ENCODE data around the gene SIGLEC8.
"Not testable (repeated sequence)": the region's sequence is repeated elsewhere in the genome, so short reads cannot be mapped to it uniquely, and the experiment has no call there.

The SIGLEC8 gene

GRCh38 chr19:51458051-51458645 is at the start of gene SIGLEC8:
Gene SIGLEC8, minus strand, starts transcription at chr19:51458454. Its CDS starts 67 bp downstream, at chr19:51458387.
- no peak for DNase-seq (ENCODE audit: low read depth)

GRCh38 chr19:51507640-51508058 is 49.4 kb upstream of the SIGLEC8 start:
- no peak for DNase-seq (ENCODE audit: low read depth)

- no peak for DNase-seq (ENCODE audit: low read depth)
These were observed 48.9 kb upstream of the SIGLEC8 start for GRCh38 chr19:51507192-51507591.

DNA sequence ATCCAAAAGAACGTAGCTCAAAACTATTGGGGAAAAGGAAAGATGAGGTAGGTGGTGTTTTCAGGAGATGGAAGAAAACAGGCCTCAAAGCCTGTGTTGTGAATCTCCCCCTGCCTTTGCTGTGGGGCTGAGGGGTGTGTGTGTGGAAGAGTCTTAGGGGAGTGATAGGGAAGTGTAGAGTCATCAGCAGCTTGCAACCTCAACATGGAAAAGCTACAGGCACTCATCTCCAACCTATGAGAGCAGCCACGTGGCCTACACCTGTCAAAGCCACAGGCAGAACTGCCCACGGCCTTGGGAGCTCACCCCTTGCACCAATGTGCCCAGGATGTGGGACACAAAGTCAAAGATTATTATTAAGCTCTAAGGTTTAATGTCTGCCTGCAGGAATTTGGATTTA is 47.6 kb upstream of the SIGLEC8 start:
- no peak for DNase-seq (ENCODE audit: low read depth)

- no peak for DNase-seq (ENCODE audit: low read depth)
These were observed 45.6 kb upstream of the SIGLEC8 start for GRCh38 chr19:51503896-51504295.

DNA sequence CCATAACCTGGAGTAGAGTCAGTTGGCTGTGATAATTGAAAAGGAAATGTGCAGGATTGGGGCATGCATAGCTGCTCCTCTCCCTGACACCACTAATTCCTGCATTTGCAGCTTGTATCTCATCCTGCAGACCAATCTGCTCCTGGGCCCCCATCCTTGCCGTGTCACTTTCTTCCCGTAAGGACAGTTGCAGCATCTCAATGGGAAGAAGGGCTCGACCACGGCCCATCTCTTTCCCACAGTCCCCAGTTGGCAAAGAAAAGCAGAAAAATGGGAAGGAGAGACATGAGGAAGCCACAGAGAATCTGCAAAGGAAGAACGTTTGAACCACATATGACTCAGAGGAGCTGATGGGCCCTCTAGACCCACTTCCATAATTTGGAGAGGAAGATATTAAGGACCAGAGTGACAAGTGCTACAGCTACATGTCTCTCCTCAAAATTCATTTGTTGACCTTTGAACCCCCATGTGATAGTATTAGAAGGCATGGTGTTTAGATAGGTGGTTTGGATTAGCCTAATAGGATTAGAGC is 45.1 kb upstream of the SIGLEC8 start:
- no peak for DNase-seq (ENCODE audit: low read depth)

DNA sequence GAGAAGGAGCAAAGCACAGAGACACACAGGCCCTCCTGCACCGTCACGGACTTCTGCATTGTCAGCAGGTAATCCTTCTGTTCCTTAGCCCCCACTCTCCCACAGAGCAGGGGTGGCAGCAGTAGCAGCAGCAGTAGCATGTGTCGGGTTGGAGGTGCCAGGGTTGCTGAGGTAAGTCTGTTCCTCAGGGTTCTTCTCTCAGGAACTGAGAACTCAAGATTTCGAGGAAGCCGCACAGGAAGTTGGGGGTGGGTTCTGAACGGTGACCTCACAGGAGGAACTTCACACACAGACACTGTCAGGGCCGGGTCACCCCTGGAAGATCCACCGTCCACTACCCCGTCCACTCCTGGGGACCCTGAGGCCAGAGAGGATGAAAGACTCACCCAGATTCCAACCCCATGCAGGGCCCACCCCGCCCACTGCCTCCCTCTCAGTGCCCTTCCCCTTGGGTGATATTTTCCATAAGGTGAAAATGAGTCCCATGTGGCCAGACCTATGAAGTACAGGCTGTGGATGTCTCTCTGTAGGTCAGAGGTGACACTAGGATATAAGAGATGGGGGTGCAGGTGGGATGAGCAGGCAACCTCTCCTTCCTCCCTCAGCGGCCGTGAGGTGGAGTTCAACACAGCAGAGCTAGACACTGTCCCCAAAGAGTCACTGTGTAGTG is 43.5 kb upstream of the SIGLEC8 start, which contains the start of gene SIGLEC12:
SIGLEC12 (minus strand) TSS at position 207 of the 670 bp plus-strand sequence; CDS start at position 140, 67 bp downstream.
- no peak for DNase-seq (ENCODE audit: low read depth)

- DNase-seq (ENCODE audit: low read depth) = not testable (repeated sequence)
These were observed 42.7 kb upstream of the SIGLEC8 start for GRCh38 chr19:51500931-51501330.

DNA sequence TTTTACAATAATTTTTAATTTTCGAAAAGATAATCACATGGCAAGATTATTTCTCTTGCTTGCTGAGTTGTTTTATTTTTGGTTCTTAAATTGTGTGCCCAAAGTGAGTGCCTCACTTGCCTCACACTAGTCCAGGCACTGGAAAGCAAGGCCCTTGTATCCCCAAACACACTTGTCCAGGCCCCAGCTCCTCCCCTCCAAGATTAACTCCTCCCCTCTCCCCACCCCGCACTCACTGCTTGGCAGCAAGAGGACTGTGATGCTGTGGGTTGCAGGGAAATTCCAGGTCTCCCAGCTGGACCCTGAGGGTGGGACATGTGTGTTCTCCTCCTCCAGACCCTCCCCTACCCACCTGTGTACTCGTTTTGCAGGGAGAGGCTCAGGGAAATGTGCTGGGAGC is 39.4 kb upstream of the SIGLEC8 start:
- DNase-seq (ENCODE audit: low read depth) = no peak

DNA sequence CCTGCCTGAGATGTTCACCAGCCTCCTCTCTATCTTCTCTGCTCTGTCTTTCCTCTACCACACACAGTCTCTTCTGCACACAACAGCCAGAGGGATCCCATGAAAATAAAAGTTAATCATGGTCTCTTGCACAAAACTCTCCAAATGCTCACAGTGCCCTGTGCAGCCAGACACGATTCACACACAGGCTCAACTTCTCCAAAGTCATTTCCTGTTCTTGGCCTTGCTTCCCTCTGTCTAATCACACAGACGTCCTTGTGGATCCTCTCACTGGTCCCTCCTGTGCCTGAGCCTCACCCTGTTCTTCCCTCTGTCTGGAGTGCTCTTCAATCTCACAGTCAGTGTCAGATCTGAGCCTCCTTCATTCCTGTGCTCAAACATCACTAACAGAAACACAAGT is 35.5 kb upstream of the SIGLEC8 start:
- no peak for DNase-seq (ENCODE audit: low read depth)

DNA sequence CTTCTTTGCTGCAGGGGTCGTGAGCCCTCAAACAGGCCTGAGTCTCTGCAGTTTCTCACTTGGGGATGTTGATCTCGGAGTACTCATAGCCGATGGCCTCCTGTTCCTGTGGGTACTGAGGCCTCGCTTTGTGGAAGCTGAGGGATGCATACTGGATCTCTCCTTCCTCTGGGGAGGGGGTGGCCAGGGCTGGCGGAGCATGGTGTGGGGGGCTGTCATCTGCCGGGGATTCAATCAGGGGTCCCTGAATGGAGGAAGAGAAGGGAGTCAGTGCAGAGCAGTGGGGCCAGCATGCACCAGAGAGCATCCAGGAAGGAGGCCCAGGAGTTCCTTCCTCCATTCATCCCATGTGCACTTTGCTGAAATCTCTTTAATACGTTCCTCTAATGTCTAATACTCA is 33.3 kb upstream of the SIGLEC8 start:
- no peak for DNase-seq (ENCODE audit: low read depth)

GRCh38 chr19:51490676-51491075 is 32.4 kb upstream of the SIGLEC8 start:
- DNase-seq (ENCODE audit: low read depth) = no peak

DNA sequence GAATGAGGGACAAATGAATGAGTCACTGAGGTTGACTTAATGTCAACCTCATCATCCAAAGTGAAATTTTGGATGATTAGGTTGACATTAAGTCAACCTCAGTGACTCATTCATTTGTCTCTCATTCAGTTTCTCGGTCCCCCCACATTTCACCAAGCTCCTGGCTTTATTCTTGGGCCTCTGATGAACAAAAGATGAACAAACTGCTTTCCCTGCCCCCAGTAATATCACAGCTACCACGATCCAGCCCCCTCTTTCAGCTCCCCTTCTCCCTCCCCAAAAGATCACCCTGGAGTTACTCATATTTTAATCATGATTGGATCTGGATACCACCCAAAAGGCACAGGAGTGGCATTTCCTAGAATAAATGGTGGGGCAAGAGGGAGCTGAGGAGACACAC is 30.9 kb upstream of the SIGLEC8 start:
- no peak for DNase-seq (ENCODE audit: low read depth)

DNA sequence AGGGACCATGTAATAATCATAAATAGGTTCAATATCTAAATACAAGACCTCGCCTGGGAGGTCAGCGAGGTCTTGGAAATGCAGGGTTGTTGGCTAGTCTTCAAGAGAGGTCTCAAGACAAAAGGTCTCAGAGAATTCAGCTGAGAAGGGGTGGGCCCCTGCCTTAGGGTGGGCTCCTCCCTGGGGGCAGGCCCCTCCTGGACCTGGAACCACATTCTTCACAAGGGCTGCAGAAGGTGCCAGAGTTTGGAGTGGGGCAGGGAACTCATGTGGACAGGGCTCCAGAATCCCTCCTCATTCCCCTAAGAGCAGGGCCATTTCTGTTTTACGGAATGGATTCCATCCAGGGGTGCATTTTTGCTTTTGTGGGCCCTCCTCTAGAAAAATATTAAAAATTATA is 30.2 kb upstream of the SIGLEC8 start:
- DNase-seq (ENCODE audit: low read depth) = no peak

- no peak for DNase-seq (ENCODE audit: low read depth)
These were observed 27.9 kb upstream of the SIGLEC8 start for GRCh38 chr19:51485960-51486660.

DNA sequence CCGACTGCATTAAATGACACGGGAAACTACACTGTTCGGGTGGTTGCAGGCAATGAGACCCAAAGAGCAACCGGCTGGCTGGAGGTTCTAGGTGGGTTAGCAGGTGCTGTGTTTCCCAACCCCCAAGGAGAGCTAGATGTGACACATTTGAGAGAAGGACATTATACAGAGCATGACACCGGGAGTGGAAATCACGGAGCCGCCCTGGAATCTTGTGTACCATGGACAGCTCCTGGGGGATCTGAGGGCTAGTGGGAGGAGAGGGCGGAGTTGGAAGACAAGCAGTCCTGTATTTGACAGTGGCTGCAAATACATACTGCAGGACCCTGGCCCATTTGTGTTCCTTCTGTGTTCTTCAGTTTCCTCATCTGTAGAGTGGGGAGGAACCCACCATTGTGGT is 22.3 kb upstream of the SIGLEC8 start:
- no peak for DNase-seq (ENCODE audit: low read depth)

- no peak for DNase-seq (ENCODE audit: low read depth)
These were observed 21.5 kb upstream of the SIGLEC8 start for GRCh38 chr19:51479531-51480331.

GRCh38 chr19:51478381-51479234 is 20.4 kb upstream of the SIGLEC8 start, which contains the start of gene CEACAM18:
Gene CEACAM18, plus strand, starts transcription at chr19:51478539.
- no peak for DNase-seq (ENCODE audit: low read depth)

DNA sequence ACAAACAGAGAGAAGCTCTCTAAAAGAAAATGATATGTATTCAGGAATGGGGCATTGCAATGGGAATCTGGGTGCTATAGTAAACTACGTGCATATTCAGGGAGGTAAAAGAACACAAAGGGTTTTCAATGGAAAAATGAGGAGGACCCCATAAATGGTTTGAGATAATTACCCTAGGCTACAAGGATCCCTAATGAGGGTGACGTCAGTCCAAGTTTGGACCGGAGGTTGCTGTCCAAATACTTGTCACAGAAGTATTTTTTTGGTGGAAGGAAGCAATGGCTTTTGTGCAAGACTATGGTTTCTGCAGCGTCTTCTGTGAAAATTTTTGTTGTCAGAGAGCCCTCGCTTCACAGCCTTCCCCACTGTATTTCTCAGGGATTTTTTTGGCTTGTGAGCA is 19.1 kb upstream of the SIGLEC8 start:
- DNase-seq (ENCODE audit: low read depth) = no peak

DNA sequence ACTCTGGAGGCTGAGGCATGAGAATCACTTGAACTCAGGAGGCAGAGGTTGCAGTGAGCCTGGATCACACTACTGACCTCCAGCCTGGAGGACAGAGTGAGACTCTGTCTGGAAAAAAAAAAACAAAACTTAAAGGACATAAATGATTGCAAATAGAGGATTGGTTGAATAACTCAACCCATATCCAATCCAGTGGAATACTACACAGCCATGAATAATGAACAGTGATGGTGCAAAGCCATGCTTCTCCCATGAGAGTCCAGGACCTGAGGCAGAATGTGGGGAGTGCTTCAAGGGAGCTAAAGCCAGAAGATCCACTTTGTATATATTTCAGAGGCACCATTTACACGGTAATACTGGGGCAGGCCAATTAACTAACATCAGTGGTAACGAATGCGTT is 17.9 kb upstream of the SIGLEC8 start:
- no peak for DNase-seq (ENCODE audit: low read depth)

Data from HS-27A (cell line).